ENCODE results near the gene SOX1.

- TF ChIP-seq POLR2A (IDR thresholded peaks at IDR 0.05) (no peak), CTCF (IDR thresholded peaks at IDR 0.05) (no peak), POLR2AphosphoS5 (IDR thresholded peaks at IDR 0.05) (no peak)
Observed at GRCh38 chr13:112024577-112024976, 42.4 kb upstream of the SOX1 start.
